HEK293 (cell line): ENCODE data around the gene MFSD11.

Experiments used
- BCL11A ChIP-seq: fragments of 450-650 bp; formaldehyde crosslinking; IDR thresholded peaks from 2 replicates; pipeline ENCODE4 v1.5.1; 2016; ENCODE audit warnings: low read depth, missing biosample characterization, missing genetic modification characterization
- GLIS1 ChIP-seq: fragments of 450-650 bp; formaldehyde crosslinking; IDR thresholded peaks from 2 replicates; pipeline ENCODE4 v1.5.1; 2016; ENCODE audit warnings: missing biosample characterization, missing genetic modification characterization
- HOXA7 ChIP-seq: sonication (generic); formaldehyde crosslinking; IDR thresholded peaks from 2 replicates; pipeline ENCODE4 v1.8.1; 2022; ENCODE audit warnings: missing genetic modification reagents, borderline replicate concordance
- HOXD13 ChIP-seq: sonication (generic); formaldehyde crosslinking; IDR thresholded peaks from 2 replicates; pipeline ENCODE4 v1.8.0; 2022; ENCODE audit warnings: missing genetic modification reagents, borderline replicate concordance
- INSM2 ChIP-seq: fragments of 450-650 bp; formaldehyde crosslinking; IDR thresholded peaks from 2 replicates; pipeline ENCODE4 v1.5.1; 2016; ENCODE audit warnings: missing biosample characterization, missing genetic modification characterization
- PRDM1 ChIP-seq: fragments of 450-650 bp; formaldehyde crosslinking; IDR thresholded peaks from 2 replicates; pipeline ENCODE4; 2016; ENCODE audit warnings: missing biosample characterization, missing genetic modification characterization
- SETDB1 ChIP-seq: IDR thresholded peaks from one replicate; pipeline ENCODE4 v1.6.1; 2017; ENCODE audit warnings: mild to moderate bottlenecking, low read length, moderate library complexity, mixed read lengths; ENCODE audit not compliant: insufficient read length
- TCF7L2 ChIP-seq: IDR thresholded peaks from 2 replicates; pipeline ENCODE4 v1.6.1; 2011; ENCODE audit warnings: low read depth, mild to moderate bottlenecking, inconsistent platforms, low read length, moderate library complexity, borderline replicate concordance
- WT1 ChIP-seq: fragments of 450-650 bp; formaldehyde crosslinking; IDR thresholded peaks from 2 replicates; pipeline ENCODE4 v1.5.1; 2016; ENCODE audit warnings: missing biosample characterization, missing genetic modification characterization
- ZEB2 ChIP-seq: fragments of 450-650 bp; formaldehyde crosslinking; IDR thresholded peaks from 2 replicates; pipeline ENCODE4 v1.5.1; 2016; ENCODE audit warnings: missing biosample characterization, missing genetic modification characterization
- ZNF114 ChIP-seq: fragments of 450-650 bp; formaldehyde crosslinking; IDR thresholded peaks from 2 replicates; pipeline ENCODE4 v1.5.0; 2017; ENCODE audit warnings: missing biosample characterization, missing genetic modification characterization
- ZNF140 ChIP-seq: fragments of 450-650 bp; formaldehyde crosslinking; IDR thresholded peaks from 2 replicates; pipeline ENCODE4 v1.5.1; 2016; ENCODE audit warnings: missing biosample characterization, missing genetic modification characterization
- ZNF146 ChIP-seq: fragments of 450-650 bp; formaldehyde crosslinking; IDR thresholded peaks from 2 replicates; pipeline ENCODE4 v1.5.1; 2016; ENCODE audit warnings: missing biosample characterization, missing genetic modification characterization
- ZNF211 ChIP-seq: fragments of 450-650 bp; formaldehyde crosslinking; IDR thresholded peaks from 2 replicates; pipeline ENCODE4 v1.5.1; 2016; ENCODE audit warnings: low read depth, missing biosample characterization, missing genetic modification characterization
- ZNF26 ChIP-seq: fragments of 450-650 bp; formaldehyde crosslinking; IDR thresholded peaks from 2 replicates; pipeline ENCODE4 v1.5.1; 2016; ENCODE audit warnings: missing biosample characterization, missing genetic modification characterization
- ZNF280C ChIP-seq: fragments of 450-650 bp; formaldehyde crosslinking; IDR thresholded peaks from 2 replicates; pipeline ENCODE4 v1.5.1; 2016; ENCODE audit warnings: missing biosample characterization, missing genetic modification characterization
- ZNF302 ChIP-seq: fragments of 450-650 bp; formaldehyde crosslinking; IDR thresholded peaks from 2 replicates; pipeline ENCODE4 v1.5.1; 2016; ENCODE audit warnings: missing biosample characterization, missing genetic modification characterization, low read depth
- ZNF37A ChIP-seq: fragments of 450-650 bp; IDR thresholded peaks from 2 replicates; pipeline ENCODE4 v1.5.1; 2018; ENCODE audit warnings: missing biosample characterization, missing genetic modification characterization
- ZNF426 ChIP-seq: fragments of 450-650 bp; formaldehyde crosslinking; IDR thresholded peaks from 2 replicates; pipeline ENCODE4 v1.5.1; 2017; ENCODE audit warnings: missing biosample characterization, missing genetic modification characterization, mild to moderate bottlenecking, inconsistent platforms, moderate library complexity
- ZNF433 ChIP-seq: fragments of 450-650 bp; formaldehyde crosslinking; IDR thresholded peaks from 2 replicates; pipeline ENCODE4 v1.5.1; 2016; ENCODE audit warnings: missing biosample characterization, missing genetic modification characterization, low read depth
- ZNF48 ChIP-seq: fragments of 450-650 bp; formaldehyde crosslinking; IDR thresholded peaks from 2 replicates; pipeline ENCODE4 v1.5.1; 2016; ENCODE audit warnings: missing biosample characterization, missing genetic modification characterization
- ZNF561 ChIP-seq: fragments of 450-650 bp; IDR thresholded peaks from 2 replicates; pipeline ENCODE4 v1.5.1; 2018; ENCODE audit warnings: missing biosample characterization, missing genetic modification characterization, borderline replicate concordance
- ZNF747 ChIP-seq: fragments of 450-650 bp; formaldehyde crosslinking; IDR thresholded peaks from 2 replicates; pipeline ENCODE4 v1.5.1; 2016; ENCODE audit warnings: missing biosample characterization, missing genetic modification characterization
- ZNF777 ChIP-seq: fragments of 450-650 bp; formaldehyde crosslinking; IDR thresholded peaks from 2 replicates; pipeline ENCODE4 v1.5.1; 2017; ENCODE audit warnings: missing biosample characterization, missing genetic modification characterization, borderline replicate concordance
- ZNF791 ChIP-seq: fragments of 450-650 bp; formaldehyde crosslinking; IDR thresholded peaks from 2 replicates; pipeline ENCODE4 v1.5.1; 2016; ENCODE audit warnings: missing biosample characterization, missing genetic modification characterization
- ZSCAN4 ChIP-seq: fragments of 450-650 bp; formaldehyde crosslinking; IDR thresholded peaks from 2 replicates; pipeline ENCODE4 v1.5.1; 2017; ENCODE audit warnings: missing biosample characterization, missing genetic modification characterization
- TF ChIP-seq, protein P1 (sequence below): fragments of 450-650 bp; formaldehyde crosslinking; IDR thresholded peaks from 2 replicates; pipeline ENCODE4 v1.5.1; 2016; ENCODE audit warnings: missing biosample characterization, missing genetic modification characterization
- TF ChIP-seq, protein P2 (sequence below): fragments of 450-650 bp; formaldehyde crosslinking; IDR thresholded peaks from 2 replicates; pipeline ENCODE4 v1.5.1; 2016; ENCODE audit warnings: missing biosample characterization, missing genetic modification characterization
- TF ChIP-seq, protein P3 (sequence below): fragments of 450-650 bp; formaldehyde crosslinking; IDR thresholded peaks from 2 replicates; pipeline ENCODE4 v1.5.1; 2016; ENCODE audit warnings: missing biosample characterization, missing genetic modification characterization, low read depth

The MFSD11 gene

DNA sequence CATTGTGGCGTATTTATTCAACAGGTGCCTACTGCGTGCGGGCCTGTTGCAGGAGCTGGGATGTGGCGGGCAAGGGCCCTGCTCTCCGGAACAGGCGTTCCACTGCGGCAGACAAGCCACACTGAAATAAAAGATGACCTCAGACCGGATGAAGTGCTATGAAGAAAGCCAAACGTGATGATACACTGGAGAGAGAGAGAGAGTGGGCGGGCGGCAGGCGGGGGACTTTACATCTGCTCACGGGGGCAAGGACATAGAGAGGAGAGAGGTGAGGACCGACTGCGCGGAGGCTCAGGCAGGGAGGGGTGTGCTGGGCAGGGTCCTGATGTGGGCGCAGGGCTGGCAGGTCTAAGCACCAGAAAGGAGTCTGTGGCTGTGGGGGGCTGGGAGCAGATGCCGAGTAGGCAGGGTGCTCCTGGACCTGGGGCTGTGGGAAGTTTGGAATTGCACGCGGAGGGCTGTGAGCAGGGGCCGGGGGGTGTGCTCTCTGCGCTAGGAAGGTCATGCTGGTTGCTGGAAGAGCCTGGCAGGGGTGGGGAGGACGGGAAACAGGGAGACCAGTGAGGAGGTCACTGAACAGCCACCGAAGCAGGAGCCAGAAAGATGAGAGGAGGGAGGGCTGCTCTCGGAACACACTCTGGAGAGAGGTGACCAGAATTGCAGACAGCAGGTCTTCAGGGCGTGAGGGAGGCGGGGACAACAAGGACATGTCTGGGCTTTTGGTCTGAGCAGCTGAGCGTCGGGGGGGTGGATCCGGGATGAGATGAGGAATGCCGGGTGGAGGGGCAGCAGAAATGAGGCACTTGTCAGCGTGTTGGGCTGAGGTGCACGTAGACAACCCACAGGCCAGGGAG lies 37.1 kb upstream of the MFSD11 start (continued):
- TF ChIP-seq ZNF26 (tag by site-specific recombination) (no peak), INSM2 (peak; percentile 39; the same call in 1 of the 2 replicates), ZNF211 (tag by site-specific recombination) (no peak), ZNF561 (tag by site-specific recombination) (no peak), ZNF433 (tag by site-specific recombination) (no peak), WT1 (tag by site-specific recombination) (no peak), GLIS1 (tag by site-specific recombination) (peak; percentile 69), ZNF140 (no peak), ZNF48 (tag by site-specific recombination) (no peak), SETDB1 (no peak), ZNF777 (tag by site-specific recombination) (no peak), ZNF302 (tag by site-specific recombination) (no peak), ZNF426 (no peak), HOXD13 (no peak), TCF7L2 (no peak), ZNF747 (no peak), ZNF37A (no peak), HOXA7 (CRISPR knock-in tag) (no peak), ZEB2 (tag by site-specific recombination) (peak; percentile 84), BCL11A (tag by site-specific recombination) (no peak; the same call in 1 of the 2 replicates), ZNF280C (tag by site-specific recombination) (no peak), ZSCAN4 (tag by site-specific recombination) (0 out of 2 replicates have a peak, but pooled peaks have one; percentile 9), ZNF146 (tag by site-specific recombination) (no peak), PRDM1 (tag by site-specific recombination) (peak; percentile 87), ZNF791 (tag by site-specific recombination) (no peak), ZNF114 (tag by site-specific recombination) (no peak)
- TF ChIP-seq, protein P1, sequence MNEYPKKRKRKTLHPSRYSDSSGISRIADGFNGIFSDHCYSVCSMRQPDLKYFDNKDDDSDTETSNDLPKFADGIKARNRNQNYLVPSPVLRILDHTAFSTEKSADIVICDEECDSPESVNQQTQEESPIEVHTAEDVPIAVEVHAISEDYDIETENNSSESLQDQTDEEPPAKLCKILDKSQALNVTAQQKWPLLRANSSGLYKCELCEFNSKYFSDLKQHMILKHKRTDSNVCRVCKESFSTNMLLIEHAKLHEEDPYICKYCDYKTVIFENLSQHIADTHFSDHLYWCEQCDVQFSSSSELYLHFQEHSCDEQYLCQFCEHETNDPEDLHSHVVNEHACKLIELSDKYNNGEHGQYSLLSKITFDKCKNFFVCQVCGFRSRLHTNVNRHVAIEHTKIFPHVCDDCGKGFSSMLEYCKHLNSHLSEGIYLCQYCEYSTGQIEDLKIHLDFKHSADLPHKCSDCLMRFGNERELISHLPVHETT (tag by site-specific recombination): peak; percentile 67; the same call in 1 of the 2 replicates
- TF ChIP-seq, protein P2, sequence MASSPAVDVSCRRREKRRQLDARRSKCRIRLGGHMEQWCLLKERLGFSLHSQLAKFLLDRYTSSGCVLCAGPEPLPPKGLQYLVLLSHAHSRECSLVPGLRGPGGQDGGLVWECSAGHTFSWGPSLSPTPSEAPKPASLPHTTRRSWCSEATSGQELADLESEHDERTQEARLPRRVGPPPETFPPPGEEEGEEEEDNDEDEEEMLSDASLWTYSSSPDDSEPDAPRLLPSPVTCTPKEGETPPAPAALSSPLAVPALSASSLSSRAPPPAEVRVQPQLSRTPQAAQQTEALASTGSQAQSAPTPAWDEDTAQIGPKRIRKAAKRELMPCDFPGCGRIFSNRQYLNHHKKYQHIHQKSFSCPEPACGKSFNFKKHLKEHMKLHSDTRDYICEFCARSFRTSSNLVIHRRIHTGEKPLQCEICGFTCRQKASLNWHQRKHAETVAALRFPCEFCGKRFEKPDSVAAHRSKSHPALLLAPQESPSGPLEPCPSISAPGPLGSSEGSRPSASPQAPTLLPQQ (tag by site-specific recombination): 0 out of 2 replicates have a peak, but pooled peaks have one; percentile 34
- TF ChIP-seq, protein P3, sequence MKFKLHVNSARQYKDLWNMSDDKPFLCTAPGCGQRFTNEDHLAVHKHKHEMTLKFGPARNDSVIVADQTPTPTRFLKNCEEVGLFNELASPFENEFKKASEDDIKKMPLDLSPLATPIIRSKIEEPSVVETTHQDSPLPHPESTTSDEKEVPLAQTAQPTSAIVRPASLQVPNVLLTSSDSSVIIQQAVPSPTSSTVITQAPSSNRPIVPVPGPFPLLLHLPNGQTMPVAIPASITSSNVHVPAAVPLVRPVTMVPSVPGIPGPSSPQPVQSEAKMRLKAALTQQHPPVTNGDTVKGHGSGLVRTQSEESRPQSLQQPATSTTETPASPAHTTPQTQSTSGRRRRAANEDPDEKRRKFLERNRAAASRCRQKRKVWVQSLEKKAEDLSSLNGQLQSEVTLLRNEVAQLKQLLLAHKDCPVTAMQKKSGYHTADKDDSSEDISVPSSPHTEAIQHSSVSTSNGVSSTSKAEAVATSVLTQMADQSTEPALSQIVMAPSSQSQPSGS (tag by site-specific recombination): peak; percentile 88
